GM18502 (cell line): ENCODE measurements around the gene ARSI.

Source experiments
- ATAC-seq: cut with Tn5 transposase; IDR thresholded peaks from one replicate; pipeline ENCODE4 v1.9.1; 2021; ENCODE audit warnings: mild to moderate bottlenecking; ENCODE audit not compliant: unreplicated experiment, poor library complexity

ARSI gene

GRCh38 chr5:150302301-150303069 lies at the start of gene ARSI:
Gene ARSI, minus strand, starts transcription at chr5:150302905. Its CDS starts 532 bp downstream, at chr5:150302373.
- no peak for ATAC-seq

GRCh38 chr5:150350524-150351344 lies 48.0 kb upstream of the ARSI start:
- ATAC-seq = peak; percentile 86

DNA sequence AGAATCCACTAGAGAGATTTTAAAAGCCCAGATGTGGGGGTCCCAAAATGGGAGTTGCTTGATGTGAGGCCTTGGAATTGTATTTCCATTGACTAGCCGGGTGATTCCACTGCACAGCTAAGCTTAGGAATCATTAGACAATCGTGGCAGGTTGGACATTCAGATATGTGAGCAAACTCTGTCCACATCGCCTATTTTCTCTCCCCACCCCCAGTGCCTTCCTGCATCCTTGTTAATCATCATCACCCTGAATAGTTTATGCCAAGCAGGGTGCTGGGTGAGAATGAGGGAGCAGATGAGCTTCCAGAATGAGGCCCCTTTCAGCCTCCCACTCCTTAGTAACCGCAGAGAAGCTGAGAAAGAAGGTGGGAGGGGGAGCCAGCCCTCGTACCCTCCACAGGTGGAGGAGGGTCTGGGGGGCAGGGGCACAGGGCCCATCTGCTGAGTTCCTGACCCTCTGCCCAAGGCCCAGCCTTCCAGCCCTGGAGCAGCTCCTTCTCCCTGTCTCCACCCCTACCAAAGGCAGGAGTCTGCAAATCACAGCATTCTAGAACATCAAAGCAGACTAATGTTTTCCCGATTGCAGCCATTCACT lies 47.1 kb upstream of the ARSI start:
- no peak for ATAC-seq

- ATAC-seq = no peak
These were observed 44.7 kb upstream of the ARSI start for GRCh38 chr5:150347451-150347850.

DNA sequence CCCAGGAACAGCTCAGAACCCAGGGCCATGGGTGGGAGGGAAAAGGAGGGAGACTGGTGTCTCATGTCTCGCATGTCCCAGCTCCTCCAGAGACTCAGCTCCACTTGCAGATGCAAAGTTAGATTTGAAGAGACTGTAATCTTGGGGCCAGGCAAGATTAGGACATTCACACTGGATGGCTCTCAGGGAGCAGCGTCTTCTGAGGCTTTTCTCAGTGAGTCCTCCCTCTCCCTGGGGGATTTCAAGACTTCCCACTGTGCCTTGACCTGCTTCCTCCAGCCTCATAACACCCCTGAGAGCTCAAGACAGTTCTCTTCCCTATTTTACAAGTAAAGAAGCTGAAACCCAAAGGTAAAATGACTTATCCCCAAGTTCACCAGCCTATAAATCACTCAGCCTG lies 44.3 kb upstream of the ARSI start:
- ATAC-seq = no peak

- no peak for ATAC-seq
These were observed 43.9 kb upstream of the ARSI start for GRCh38 chr5:150346592-150346991.

DNA sequence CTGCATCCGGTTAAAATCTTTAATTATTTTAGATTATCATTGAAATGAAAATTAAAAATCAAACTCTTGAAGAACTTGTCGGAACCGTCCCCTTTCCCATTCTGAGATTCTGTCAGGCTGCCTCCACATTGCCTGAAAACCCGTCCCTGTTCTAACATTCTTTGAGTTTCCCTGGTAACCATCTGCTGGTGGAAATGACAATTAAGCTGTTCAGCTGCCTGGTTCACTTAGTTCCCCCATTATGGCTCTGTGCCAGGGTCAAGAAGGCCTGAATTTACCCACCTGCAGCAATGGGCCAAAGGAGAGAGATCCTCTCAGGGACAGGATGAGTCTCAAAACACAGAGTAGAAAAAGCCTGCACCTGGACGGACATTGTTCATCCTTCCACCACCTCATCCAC lies 43.0 kb upstream of the ARSI start:
- no peak for ATAC-seq

DNA sequence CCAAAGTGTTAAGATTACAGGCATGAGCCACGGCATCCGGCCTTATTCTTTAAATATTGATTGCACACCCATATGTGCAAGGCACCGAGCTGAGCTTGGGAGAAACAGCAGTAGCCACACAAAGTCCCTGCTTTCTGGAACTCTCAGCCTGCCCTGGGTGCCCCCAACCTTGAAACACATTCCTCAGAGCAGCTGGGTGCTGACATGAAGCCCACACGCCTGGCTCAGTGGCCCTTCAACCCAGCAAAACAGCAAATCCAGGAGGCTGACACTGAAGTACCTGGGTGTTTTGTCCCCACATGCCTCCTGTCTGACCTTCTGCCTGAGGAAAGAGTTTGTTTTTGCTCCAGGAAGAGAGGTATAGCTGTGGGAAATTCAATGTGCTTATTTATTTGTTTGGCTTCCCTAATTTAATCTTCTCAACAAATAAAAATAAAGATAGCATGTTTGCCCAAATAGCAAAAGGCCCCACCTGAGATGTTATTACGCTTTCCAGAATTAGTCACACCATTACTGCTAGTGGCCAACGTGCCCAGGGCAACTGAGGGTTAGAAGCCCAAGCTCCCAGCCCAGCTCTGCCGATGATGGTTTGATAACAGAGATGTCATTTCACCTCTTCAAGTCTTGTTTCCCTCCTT lies 41.4 kb upstream of the ARSI start:
- no peak for ATAC-seq

DNA sequence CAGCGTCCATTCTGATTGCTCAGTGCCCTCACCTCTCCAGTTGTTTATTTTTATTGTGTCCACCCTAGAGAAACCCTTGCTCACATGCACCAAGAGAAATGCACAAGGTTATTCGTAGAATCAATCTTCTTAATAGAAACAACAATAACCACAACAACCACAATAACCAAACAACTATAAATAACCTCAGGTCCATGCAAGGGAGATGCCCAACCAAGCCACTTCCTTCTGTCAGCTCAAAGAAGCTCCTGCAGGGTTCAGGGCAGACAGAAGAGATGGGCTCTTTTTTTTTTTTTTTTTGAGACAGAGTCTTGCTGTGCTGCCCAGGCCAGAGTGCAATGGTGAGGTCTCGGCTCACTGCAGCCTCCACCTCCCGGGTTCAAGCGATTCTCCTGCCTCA lies 39.9 kb upstream of the ARSI start:
- ATAC-seq = no peak

DNA sequence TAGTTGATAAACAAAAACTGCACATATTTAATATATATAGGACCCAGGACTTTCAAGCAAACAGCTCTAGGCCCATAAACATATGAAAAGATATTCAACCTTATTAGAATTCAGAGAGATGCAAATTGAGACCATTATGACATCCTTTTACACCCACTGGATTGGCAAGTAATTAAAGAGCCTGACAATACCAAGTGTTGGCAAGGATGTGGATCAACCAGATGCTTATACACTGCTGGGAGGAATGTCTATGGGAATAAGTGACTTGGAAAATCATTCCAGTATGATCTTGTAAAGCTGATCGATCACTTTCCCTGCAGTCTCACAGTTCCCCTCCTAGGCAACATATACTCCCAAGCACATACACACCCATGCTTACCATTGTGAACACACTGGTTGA lies 39.3 kb upstream of the ARSI start:
- ATAC-seq = no peak

- no peak for ATAC-seq
These were observed 38.6 kb upstream of the ARSI start for GRCh38 chr5:150341331-150341730.

GRCh38 chr5:150340614-150341255 lies 38.0 kb upstream of the ARSI start:
- ATAC-seq = no peak

DNA sequence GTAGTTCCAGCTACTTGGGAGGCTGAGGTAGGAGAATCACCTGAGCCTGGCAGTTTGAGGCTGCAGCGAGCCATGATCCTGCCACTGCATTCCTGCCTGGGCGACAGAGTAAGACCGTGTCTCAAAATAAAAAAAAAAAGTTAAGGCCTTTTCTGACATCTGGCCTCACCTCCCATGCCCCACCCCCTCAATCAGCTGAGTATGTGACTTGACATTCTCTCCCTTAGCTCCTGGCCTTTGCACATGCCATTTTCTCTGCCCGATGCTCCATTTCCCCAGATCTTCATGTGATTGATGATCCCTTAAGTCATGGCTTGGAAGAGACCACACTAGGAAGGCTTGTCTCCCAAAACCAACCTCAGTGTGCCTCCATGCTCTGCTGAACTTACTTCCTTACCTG lies 37.1 kb upstream of the ARSI start:
- ATAC-seq = no peak

DNA sequence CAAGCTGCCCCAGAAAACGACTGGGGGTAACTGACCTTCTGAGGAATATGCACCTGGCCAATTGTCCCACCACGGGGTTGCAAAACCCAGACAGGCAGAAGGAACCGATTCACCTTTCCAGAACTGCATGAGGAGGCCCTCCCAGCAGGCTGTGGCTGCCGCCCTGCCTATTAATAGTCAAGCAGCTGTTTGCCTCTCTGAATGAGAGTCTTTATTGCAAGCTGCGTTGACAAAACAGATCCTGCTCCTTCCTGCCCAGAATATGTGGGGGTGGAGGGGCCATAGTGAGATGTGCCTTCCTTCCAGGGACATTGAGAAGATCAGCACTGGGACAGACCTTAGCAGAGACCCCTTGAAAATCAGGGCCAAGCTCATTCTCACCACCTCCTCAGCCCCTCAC lies 36.5 kb upstream of the ARSI start:
- ATAC-seq = no peak

GRCh38 chr5:150338546-150338945 lies 35.8 kb upstream of the ARSI start:
- ATAC-seq = no peak

GRCh38 chr5:150335778-150336177 lies 33.1 kb upstream of the ARSI start:
- ATAC-seq = no peak

DNA sequence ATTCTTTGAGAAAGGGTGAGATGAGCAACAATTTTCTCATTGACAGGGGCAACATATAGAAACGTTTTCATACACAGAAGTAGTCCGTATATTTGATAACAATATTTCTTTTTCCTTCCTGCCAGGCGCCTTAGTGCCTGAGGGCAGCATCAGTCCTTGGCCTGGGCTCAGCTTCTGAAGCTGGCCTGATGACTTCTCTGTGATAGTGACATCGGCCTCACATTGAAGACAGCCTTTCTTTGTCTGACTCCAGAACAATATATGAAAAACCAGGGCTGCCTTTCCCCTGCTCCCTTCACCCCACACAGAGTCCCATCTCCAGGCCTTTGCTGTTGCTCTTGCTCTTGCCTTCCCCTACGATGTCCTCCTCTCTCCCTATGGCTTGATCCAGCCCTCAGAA lies 30.7 kb upstream of the ARSI start:
- ATAC-seq = no peak

DNA sequence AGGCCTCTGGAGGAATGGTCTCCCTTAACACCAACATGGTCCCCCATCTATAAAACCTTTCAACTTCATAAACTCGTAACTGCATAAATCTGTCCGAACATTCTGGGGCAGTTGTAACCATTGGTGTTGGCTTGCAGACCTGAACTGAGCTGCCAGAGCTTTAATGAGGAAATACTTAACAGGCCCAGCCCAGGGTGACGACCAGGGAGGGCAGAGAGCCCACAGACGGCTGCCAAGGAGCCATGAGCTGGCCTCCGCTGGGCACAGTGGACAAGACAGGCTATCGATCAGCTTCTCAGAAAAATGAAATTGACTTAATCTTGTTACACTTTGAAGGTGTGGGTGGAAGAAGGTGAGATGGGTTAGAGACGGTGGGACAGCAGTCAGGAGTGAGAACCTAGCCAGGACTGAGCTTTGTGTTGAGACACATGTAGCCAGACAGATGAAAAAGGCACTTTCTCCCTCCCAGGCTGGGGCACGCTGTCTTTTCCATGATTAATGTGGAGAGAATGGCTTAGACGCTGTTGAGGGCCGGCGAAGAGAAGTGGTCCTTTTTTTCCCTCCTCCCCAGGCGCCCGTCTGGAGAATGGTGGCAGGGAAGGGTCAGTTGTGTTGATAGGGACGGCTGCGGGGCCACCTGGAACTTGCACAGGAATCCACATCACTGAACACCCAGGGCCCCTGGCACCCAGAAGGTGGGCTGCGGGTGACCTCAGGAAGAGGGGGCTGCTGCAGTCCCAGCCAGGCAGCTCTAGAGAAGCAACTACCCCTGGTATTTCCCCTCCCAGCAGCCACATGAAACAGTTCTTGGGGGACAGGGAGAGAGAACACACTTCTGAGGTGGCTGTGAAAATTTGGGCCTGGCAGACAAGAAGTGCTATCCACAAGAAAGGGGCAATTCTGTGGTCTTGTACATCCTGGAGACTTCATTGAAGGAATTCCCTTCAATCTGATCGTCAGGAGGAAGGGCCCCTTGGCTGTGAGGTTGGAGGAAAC lies 27.5 kb upstream of the ARSI start:
- no peak for ATAC-seq

DNA sequence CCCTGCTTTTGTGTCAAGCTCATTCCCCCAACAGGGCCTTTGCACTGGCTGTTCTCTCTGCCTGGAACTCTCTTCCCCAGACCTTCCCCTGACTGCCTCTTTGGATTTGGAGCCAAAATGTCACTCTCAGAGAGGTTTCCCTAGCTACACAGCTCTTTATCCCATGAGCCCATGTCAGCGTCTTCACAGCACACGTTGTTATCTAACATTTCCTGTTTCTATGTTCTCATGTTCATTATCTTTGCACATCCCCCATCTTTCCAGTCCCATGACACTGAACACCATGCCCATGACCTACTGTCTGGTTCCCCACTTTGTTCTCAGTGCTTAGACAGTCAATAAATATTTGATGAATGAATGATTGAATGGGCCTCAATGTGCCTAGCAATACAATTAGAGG lies 26.3 kb upstream of the ARSI start:
- no peak for ATAC-seq
